Spleen (tissue), 11 donors: ENCODE data around the gene SHISA6. TPM values are rescaled to one million over a fixed set of nuclear protein-coding genes. Genes with fewer than 3 reads are reported as not detected.

Experiments
- DNase-seq: peaks from one replicate; pipeline ENCODE4 v3.0.0-alpha.2; 2020
- H3K27ac ChIP-seq, 8 donors: fragments of 200-600 bp; sonication (generic) in 7 of 8; 1 replicate in 4 of 8; 2 replicates in 4 of 8; pipeline versions ENCODE4 v1.5.0 to v1.8.0; 2016 to 2021; ENCODE audit warnings: inconsistent platforms in 4 of 8, mild to moderate bottlenecking in 4 of 8, moderate library complexity in 1 of 8
- H3K27me3 ChIP-seq, 7 donors: fragments of 200-600 bp; sonication (generic) in 6 of 7; replicated peaks in 1 of 7; 1 replicate in 4 of 7; 2 replicates in 3 of 7; pipeline versions ENCODE4 v1.5.0 to v1.8.0; 2016 to 2021; ENCODE audit warnings: inconsistent platforms in 3 of 7, mild to moderate bottlenecking in 1 of 7
- H3K36me3 ChIP-seq, 6 donors: fragments of 200-600 bp; sonication (generic) in 5 of 6; 1 replicate in 4 of 6; 2 replicates in 2 of 6; pipeline versions ENCODE4 v1.5.0 to v1.8.0; 2016 to 2021; ENCODE audit warnings: inconsistent platforms in 2 of 6
- H3K4me1 ChIP-seq, 6 donors: fragments of 200-600 bp; sonication (generic) in 5 of 6; 1 replicate in 3 of 6; 2 replicates in 3 of 6; pipeline versions ENCODE4 v1.5.0 to v1.8.0; 2016 to 2021; ENCODE audit warnings: inconsistent platforms in 3 of 6
- H3K4me3 ChIP-seq, 8 donors: fragments of 200-600 bp; sonication (generic) in 7 of 8; 1 replicate in 4 of 8; 2 replicates in 4 of 8; pipeline versions ENCODE4 v1.5.0 to v1.8.0; 2016 to 2021; ENCODE audit warnings: inconsistent platforms in 4 of 8, mild to moderate bottlenecking in 4 of 8, moderate library complexity in 2 of 8
- H3K9me3 ChIP-seq, 8 donors: fragments of 200-600 bp; sonication (generic) in 7 of 8; 1 replicate in 4 of 8; 2 replicates in 4 of 8; pipeline versions ENCODE4 v1.5.0 to v1.8.0; 2016 to 2021; ENCODE audit warnings: inconsistent platforms in 4 of 8
- POLR2A ChIP-seq, 3 donors: fragments of 450-650 bp; IDR thresholded peaks; one replicate each; pipeline ENCODE4 v1.5.1; 2017; ENCODE audit warnings: antibody characterized with exemption in 3 of 3, mild to moderate bottlenecking in 1 of 3
- POLR2AphosphoS5 ChIP-seq, 3 donors: sonication (generic); formaldehyde crosslinking; IDR thresholded peaks; one replicate each; pipeline ENCODE4 v1.5.1; 2017; ENCODE audit warnings: antibody characterized with exemption in 3 of 3
- WGBS, 5 donors: extraction: QIAGEN DNeasy Blood & Tissue Kit in 3 of 5; methylation state at CpG; one replicate each; pipeline versions ENCODE4 v1.1.5 to v1.1.7; 2013 to 2018; 5-methylcytosine and 5-hydroxymethylcytosine counted together
- intact Hi-C: fragments of 100-400 bp; cut with DNase I; formaldehyde crosslinking; loops from one replicate; pipeline ENCODE4 v1.15.0; 2023; ENCODE audit warnings: low total_unique reads
- polyA plus RNA-seq, 3 donors: library from polyadenylated mRNA; stranded (reverse); fragments of 200-250 nt; gene quantifications; one replicate each; pipeline ENCODE4 v1.2.1, GENCODE V29; 2013
- total RNA-seq, 7 donors: library from RNA; depleted of rRNA in 3 of 7; stranded (reverse); fragments of >200 nt in 3 of 7; fragmentation: NEBNext Ultra II Directional in 4 of 7; extraction: Animal tissue kit (Norgen Biotek cat#: 25700) in 4 of 7; gene quantifications; one replicate each; pipeline versions ENCODE4 v1.1.0 to v1.2.1, GENCODE V29; 2016 to 2021
- TF ChIP-seq, protein P1 (sequence below), 11 experiments: fragments of 200-600 bp in 7 of 11; fragments of 450-650 bp in 4 of 11; sonication (generic) in 4 of 11; IDR thresholded peaks in 8 of 11; conservative IDR thresholded peaks in 3 of 11; 1 replicate in 7 of 11; 2 replicates in 4 of 11; pipeline versions ENCODE4 v1.4.0 to v1.8.0; 2016 to 2021; ENCODE audit warnings: antibody characterized with exemption in 11 of 11, inconsistent platforms in 4 of 11, mild to moderate bottlenecking in 1 of 11
- donor health status: healthy with polysubstance abuse.
- donor health status: DM: no; HTN: no; CAD: no; lungs with moderate emphysema.
- donor health status: DM: no; HTN: no; CAD: no.
- donor health status: Bipolar disorder and iron deficiency.
- donor health status: healthy.
- donor health status: DM: no; HTN: no; CAD: no.
- donor health status: DM: yes; HTN: yes; CAD: no.

SHISA6 gene
- total and polyA plus RNA-seq, 10 donors, result under 0.01 to 0.35 (median 0.10) TPM; not detected in 3

DNA sequence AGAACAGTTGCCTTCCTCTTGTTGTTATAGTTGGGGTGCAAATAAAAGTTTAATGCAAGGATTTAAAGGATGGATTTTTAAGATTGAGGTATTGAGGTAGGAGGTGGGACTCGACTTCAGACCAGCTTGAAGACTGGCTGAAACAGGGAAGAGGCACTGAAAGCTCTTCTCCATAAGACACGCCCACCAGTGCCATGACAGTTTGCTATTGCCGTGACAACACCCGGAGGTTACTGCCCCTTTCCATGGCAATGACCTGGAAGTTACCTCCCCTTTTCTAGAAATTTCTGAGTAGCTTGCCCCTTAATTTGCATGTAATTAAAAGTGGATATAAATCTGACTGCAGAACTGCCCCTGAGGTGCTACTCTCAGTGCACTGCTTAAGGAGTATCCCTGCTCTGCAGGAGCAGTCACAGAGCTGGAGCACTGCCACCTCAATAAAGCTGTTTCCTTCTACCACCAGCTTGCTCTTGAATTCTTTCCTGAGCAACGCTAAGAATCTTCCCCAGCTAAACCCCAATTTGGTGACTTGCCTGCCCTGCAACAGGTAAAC is 122.6 kb downstream of the SHISA6 start:
- no peak for DNase-seq
- H3K27ac ChIP-seq, result no peak overlapping the region
- TF ChIP-seq, protein P1, sequence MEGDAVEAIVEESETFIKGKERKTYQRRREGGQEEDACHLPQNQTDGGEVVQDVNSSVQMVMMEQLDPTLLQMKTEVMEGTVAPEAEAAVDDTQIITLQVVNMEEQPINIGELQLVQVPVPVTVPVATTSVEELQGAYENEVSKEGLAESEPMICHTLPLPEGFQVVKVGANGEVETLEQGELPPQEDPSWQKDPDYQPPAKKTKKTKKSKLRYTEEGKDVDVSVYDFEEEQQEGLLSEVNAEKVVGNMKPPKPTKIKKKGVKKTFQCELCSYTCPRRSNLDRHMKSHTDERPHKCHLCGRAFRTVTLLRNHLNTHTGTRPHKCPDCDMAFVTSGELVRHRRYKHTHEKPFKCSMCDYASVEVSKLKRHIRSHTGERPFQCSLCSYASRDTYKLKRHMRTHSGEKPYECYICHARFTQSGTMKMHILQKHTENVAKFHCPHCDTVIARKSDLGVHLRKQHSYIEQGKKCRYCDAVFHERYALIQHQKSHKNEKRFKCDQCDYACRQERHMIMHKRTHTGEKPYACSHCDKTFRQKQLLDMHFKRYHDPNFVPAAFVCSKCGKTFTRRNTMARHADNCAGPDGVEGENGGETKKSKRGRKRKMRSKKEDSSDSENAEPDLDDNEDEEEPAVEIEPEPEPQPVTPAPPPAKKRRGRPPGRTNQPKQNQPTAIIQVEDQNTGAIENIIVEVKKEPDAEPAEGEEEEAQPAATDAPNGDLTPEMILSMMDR (IDR thresholded peaks at IDR 0.05 in 8 of 11, conservative IDR thresholded peaks at IDR 0.05 in 3 of 11), result no peak
- TF ChIP-seq POLR2AphosphoS5 (IDR thresholded peaks at IDR 0.05) (no peak), POLR2A (IDR thresholded peaks at IDR 0.05) (no peak)
- no peak overlapping the region for H3K4me3 ChIP-seq
- intact Hi-C loops, result no loop called here
- WGBS, 5 donors, result 64 to 87% (median 82%) methylated on average over 5 of the region's 5 CpGs
- H3K27me3 ChIP-seq, result no peaks in the 10 kb centered on the region
- peaks cover 0 to 8% (median 0%) of the 10 kb centered on the region in 8 donors for H3K9me3 ChIP-seq
- no peaks in the 10 kb centered on the region for H3K4me1 ChIP-seq
- H3K36me3 ChIP-seq, result no peaks in the 10 kb centered on the region

DNA sequence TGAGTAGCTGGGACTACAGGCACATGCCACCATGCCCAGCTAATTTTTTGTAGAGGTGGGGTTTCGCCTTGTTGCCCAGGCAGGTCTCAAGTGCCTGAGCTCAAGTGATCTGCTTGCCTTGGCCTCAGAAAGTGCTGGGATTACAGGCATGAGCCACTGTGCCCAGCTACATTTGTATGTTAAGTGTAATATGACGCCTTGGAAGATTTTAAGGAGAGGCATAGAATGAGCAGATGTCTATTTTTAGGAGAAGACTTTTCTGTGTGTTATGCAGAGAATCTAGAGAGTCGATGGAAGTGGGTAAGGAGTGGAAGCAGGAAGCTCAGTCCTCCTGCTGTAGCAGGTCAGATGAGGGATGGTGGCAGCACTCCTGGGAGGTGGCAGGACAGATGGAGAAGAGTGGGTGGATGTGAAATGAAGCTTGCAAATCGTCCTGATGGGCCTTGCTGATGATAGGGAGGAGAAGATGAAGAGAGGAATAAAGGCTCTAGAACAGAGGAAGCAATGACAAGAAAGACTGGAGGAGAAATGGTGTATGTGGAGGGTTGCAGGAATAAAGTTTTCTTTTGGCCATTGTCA is 125.3 kb downstream of the SHISA6 start:
- Histone ChIP-seq H3K27ac (no peak overlapping the region), H3K4me1 (no peaks in the 10 kb centered on the region), H3K27me3 (no peaks in the 10 kb centered on the region), H3K4me3 (no peak overlapping the region), H3K36me3 (no peaks in the 10 kb centered on the region), H3K9me3 (peaks cover 0 to 7% (median 0%) of the 10 kb centered on the region in 8 donors)
- intact Hi-C loops, result no loop called here
- WGBS, 5 donors, result 41 to 61% (median 50%) methylated on average over 4 of the region's 4 CpGs
- TF ChIP-seq, protein P1 (IDR thresholded peaks at IDR 0.05 in 8 of 11, conservative IDR thresholded peaks at IDR 0.05 in 3 of 11), result no peak
- no peak for TF ChIP-seq POLR2A (IDR thresholded peaks at IDR 0.05)
- no peak for TF ChIP-seq POLR2AphosphoS5 (IDR thresholded peaks at IDR 0.05)
- DNase-seq, result no peak

DNA sequence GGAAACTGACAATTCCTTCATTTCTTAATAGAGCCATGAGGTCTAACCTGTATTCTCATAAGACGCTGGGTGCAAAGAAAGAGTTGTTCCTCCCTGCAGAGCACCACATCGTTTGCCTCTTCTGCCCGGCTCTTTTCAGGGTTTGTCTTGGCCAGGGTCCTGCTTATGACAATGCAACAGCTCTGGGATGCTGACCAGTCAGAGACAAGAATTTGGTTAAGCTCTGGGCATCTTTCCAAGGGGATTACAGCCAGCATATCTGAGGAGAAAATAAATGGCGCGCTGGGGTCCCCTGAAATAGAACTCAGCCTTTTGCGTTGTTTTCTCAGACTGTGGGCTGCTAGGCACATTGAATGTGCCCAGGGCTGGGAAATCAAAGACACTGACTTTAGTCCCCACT is 128.6 kb downstream of the SHISA6 start:
- TF ChIP-seq, protein P1 (IDR thresholded peaks at IDR 0.05 in 8 of 11, conservative IDR thresholded peaks at IDR 0.05 in 3 of 11), result no peak
- TF ChIP-seq POLR2A (IDR thresholded peaks at IDR 0.05) (no peak), POLR2AphosphoS5 (IDR thresholded peaks at IDR 0.05) (no peak)
- Histone ChIP-seq H3K4me1 (no peaks in the 10 kb centered on the region), H3K27ac (no peak overlapping the region), H3K9me3 (peaks cover 0 to 7% (median 0%) of the 10 kb centered on the region in 8 donors), H3K4me3 (no peak overlapping the region), H3K27me3 (no peaks in the 10 kb centered on the region), H3K36me3 (no peaks in the 10 kb centered on the region)
- no peak for DNase-seq
- WGBS, 5 donors, result 64 to 88% (median 79%) methylated on average over 6 of the region's 6 CpGs
- intact Hi-C loops, result no loop called here

DNA sequence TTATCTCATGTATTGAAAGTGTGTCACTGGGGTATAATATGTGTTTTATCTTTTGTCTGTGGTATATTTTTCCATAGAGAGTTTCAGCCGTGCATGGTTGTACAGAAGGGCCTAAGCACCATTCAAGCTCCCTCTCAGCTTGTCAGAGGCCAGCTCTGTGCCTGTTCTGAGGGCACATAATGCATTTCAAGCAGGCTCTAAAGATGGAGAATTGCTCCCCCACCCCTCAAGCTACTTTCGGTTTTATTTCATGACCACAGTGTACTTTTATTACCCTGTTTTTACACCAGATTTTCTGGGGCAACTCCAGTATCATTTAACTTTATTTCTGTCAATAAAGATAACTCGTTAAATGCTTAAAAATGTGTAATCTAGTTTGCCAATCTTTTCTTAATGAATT is 131.7 kb downstream of the SHISA6 start:
- no peaks in the 10 kb centered on the region for H3K4me1 ChIP-seq
- no peak for DNase-seq
- TF ChIP-seq POLR2A (IDR thresholded peaks at IDR 0.05) (no peak), POLR2AphosphoS5 (IDR thresholded peaks at IDR 0.05) (no peak)
- TF ChIP-seq, protein P1 (IDR thresholded peaks at IDR 0.05 in 8 of 11, conservative IDR thresholded peaks at IDR 0.05 in 3 of 11), result no peak
- intact Hi-C loops, result no loop called here
- no peaks in the 10 kb centered on the region for H3K36me3 ChIP-seq
- H3K4me3 ChIP-seq, result no peak overlapping the region
- H3K27ac ChIP-seq, result no peak overlapping the region
- H3K9me3 ChIP-seq, result peaks cover 0 to 7% (median 0%) of the 10 kb centered on the region in 8 donors
- H3K27me3 ChIP-seq, result no peaks in the 10 kb centered on the region
- WGBS, 5 donors, result 58 to 74% (median 60%) methylated on average over 3 of the region's 3 CpGs
